Ishikawa (cell line): ENCODE data around the gene OLFML2B.

Source experiments
- CREB1 ChIP-seq: IDR thresholded peaks from 2 replicates; pipeline ENCODE4 v1.6.1; 2012; ENCODE audit warnings: low read depth
- EGR1 ChIP-seq: IDR thresholded peaks from 2 replicates; pipeline ENCODE4 v1.6.1; 2012
- EP300 ChIP-seq: IDR thresholded peaks from 2 replicates; pipeline ENCODE4 v1.6.1; 2012; ENCODE audit warnings: borderline replicate concordance
- FOXM1 ChIP-seq: IDR thresholded peaks from 2 replicates; pipeline ENCODE4 v1.6.1; 2012; ENCODE audit warnings: low read depth, borderline replicate concordance
- RAD21 ChIP-seq: IDR thresholded peaks from 2 replicates; pipeline ENCODE4 v1.6.1; 2012; ENCODE audit warnings: low read depth
- TAF1 ChIP-seq: IDR thresholded peaks from 2 replicates; pipeline ENCODE4 v1.6.1; 2012; ENCODE audit warnings: low read depth, mild to moderate bottlenecking
- TCF12 ChIP-seq: IDR thresholded peaks from 2 replicates; pipeline ENCODE4 v1.6.1; 2012; ENCODE audit warnings: low read depth
- ZBTB7A ChIP-seq: IDR thresholded peaks from 2 replicates; pipeline ENCODE4 v1.6.1; 2012; ENCODE audit warnings: low read depth
- TF ChIP-seq, protein P1 (sequence below): IDR thresholded peaks from 2 replicates; pipeline ENCODE4 v1.6.1; 2012; ENCODE audit warnings: low read depth, mild to moderate bottlenecking
- TF ChIP-seq, protein P2 (sequence below): IDR thresholded peaks from 2 replicates; pipeline ENCODE4 v1.6.1; 2012
- TF ChIP-seq, protein P3 (sequence below): IDR thresholded peaks from 2 replicates; pipeline ENCODE4 v1.6.1; 2012

DNA sequence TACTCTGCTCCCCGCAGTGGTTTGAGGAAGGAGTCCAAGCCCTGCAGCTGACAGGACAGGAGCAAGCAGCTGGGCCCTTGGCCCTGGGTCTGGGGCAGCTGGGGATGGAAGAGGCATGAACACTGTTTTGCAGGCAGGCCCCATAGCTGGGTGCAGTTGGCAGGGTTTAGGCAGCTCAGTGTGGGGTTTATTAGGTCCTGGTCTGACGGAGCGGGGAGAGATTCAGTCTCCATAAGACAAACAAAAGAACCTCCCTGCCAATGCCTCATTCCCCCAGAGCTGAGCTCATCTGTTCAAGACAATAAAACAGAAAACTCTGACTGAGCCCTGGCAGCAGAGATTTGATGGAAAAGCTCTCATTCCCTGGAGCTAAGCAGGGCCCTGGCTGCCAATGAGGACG, 37.3 kb downstream of the OLFML2B start:
- TF ChIP-seq, protein P1, sequence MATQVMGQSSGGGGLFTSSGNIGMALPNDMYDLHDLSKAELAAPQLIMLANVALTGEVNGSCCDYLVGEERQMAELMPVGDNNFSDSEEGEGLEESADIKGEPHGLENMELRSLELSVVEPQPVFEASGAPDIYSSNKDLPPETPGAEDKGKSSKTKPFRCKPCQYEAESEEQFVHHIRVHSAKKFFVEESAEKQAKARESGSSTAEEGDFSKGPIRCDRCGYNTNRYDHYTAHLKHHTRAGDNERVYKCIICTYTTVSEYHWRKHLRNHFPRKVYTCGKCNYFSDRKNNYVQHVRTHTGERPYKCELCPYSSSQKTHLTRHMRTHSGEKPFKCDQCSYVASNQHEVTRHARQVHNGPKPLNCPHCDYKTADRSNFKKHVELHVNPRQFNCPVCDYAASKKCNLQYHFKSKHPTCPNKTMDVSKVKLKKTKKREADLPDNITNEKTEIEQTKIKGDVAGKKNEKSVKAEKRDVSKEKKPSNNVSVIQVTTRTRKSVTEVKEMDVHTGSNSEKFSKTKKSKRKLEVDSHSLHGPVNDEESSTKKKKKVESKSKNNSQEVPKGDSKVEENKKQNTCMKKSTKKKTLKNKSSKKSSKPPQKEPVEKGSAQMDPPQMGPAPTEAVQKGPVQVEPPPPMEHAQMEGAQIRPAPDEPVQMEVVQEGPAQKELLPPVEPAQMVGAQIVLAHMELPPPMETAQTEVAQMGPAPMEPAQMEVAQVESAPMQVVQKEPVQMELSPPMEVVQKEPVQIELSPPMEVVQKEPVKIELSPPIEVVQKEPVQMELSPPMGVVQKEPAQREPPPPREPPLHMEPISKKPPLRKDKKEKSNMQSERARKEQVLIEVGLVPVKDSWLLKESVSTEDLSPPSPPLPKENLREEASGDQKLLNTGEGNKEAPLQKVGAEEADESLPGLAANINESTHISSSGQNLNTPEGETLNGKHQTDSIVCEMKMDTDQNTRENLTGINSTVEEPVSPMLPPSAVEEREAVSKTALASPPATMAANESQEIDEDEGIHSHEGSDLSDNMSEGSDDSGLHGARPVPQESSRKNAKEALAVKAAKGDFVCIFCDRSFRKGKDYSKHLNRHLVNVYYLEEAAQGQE: no peak
- TF ChIP-seq TCF12: no peak
- TF ChIP-seq EGR1: no peak
- TF ChIP-seq, protein P2, sequence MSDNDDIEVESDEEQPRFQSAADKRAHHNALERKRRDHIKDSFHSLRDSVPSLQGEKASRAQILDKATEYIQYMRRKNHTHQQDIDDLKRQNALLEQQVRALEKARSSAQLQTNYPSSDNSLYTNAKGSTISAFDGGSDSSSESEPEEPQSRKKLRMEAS: no peak
- no peak for TF ChIP-seq RAD21
- TF ChIP-seq FOXM1: no peak
- TF ChIP-seq CREB1: no peak
- no peak for TF ChIP-seq EP300
- TF ChIP-seq TAF1: no peak
- no peak for TF ChIP-seq ZBTB7A
- TF ChIP-seq, protein P3, sequence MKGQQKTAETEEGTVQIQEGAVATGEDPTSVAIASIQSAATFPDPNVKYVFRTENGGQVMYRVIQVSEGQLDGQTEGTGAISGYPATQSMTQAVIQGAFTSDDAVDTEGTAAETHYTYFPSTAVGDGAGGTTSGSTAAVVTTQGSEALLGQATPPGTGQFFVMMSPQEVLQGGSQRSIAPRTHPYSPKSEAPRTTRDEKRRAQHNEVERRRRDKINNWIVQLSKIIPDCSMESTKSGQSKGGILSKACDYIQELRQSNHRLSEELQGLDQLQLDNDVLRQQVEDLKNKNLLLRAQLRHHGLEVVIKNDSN: no peak
